H9 (cell line): ENCODE measurements around the gene GNPTAB. TPM values are rescaled to one million over a fixed set of nuclear protein-coding genes. Genes with fewer than 3 reads are reported as not detected.

Source experiments
- DNase-seq: peaks from one replicate; pipeline ENCODE4 v3.0.0-alpha.2; 2017
- H2AFZ ChIP-seq: one replicate; pipeline ENCODE4 v1.6.1; 2013; ENCODE audit warnings: mild to moderate bottlenecking, low read length, control low read depth, moderate library complexity
- H2AK5ac ChIP-seq: 2 replicates; pipeline ENCODE4 v1.6.1; 2013; ENCODE audit warnings: low read length, control low read depth, mixed read lengths; ENCODE audit not compliant: insufficient read length
- H2BK120ac ChIP-seq: one replicate; pipeline ENCODE4 v1.6.1; 2013; ENCODE audit warnings: low read depth, mild to moderate bottlenecking, low read length, control low read depth, inconsistent platforms; ENCODE audit not compliant: poor library complexity, severe bottlenecking
- H2BK12ac ChIP-seq: 2 replicates; pipeline ENCODE4 v1.6.1; 2013; ENCODE audit warnings: low read length, control low read depth, mixed read lengths, low read depth; ENCODE audit not compliant: insufficient read length
- H2BK15ac ChIP-seq: 2 replicates; pipeline ENCODE4 v1.6.1; 2013; ENCODE audit warnings: low read depth, low read length, control low read depth
- H2BK20ac ChIP-seq: one replicate; pipeline ENCODE4 v1.6.1; 2013; ENCODE audit warnings: low read depth, mild to moderate bottlenecking, low read length, control low read depth, inconsistent platforms; ENCODE audit not compliant: poor library complexity, severe bottlenecking
- H2BK5ac ChIP-seq: 2 replicates; pipeline ENCODE4 v1.6.1; 2013; ENCODE audit warnings: low read length, control low read depth, mixed read lengths; ENCODE audit not compliant: insufficient read length
- H3K14ac ChIP-seq: 2 replicates; pipeline ENCODE4 v1.6.1; 2013; ENCODE audit warnings: low read length, control low read depth; ENCODE audit not compliant: insufficient read depth
- H3K18ac ChIP-seq: 2 replicates; pipeline ENCODE4 v1.6.1; 2013; ENCODE audit warnings: low read depth, mild to moderate bottlenecking, mixed read lengths, low read length, control low read depth; ENCODE audit not compliant: insufficient read length
- H3K23ac ChIP-seq: 2 replicates; pipeline ENCODE4 v1.6.1; 2013; ENCODE audit warnings: low read length, control low read depth, mixed read lengths, low read depth; ENCODE audit not compliant: insufficient read length
- H3K23me2 ChIP-seq: 2 replicates; pipeline ENCODE4 v1.6.1; 2013; ENCODE audit warnings: low read depth, mild to moderate bottlenecking, mixed read lengths, low read length, control low read depth; ENCODE audit not compliant: insufficient read length, poor library complexity, severe bottlenecking
- H3K27ac ChIP-seq: 2 replicates; pipeline ENCODE4 v1.5.1; 2013; ENCODE audit warnings: low read length, control low read depth, mixed read lengths, low read depth; ENCODE audit not compliant: insufficient read length
- H3K27me3 ChIP-seq: 2 replicates; pipeline ENCODE4 v1.6.1; 2013; ENCODE audit warnings: low read length, control low read depth, inconsistent platforms; ENCODE audit not compliant: insufficient read depth
- H3K4ac ChIP-seq: 2 replicates; pipeline ENCODE4 v1.6.1; 2013; ENCODE audit warnings: low read depth, mild to moderate bottlenecking, control low read depth, inconsistent platforms, low read length, moderate library complexity
- H3K4me1 ChIP-seq: 2 replicates; pipeline ENCODE4 v1.6.1; 2013; ENCODE audit warnings: low read length, control low read depth, inconsistent platforms; ENCODE audit not compliant: insufficient read depth
- H3K4me2 ChIP-seq: 2 replicates; pipeline ENCODE4 v1.6.1; 2013; ENCODE audit warnings: low read length, control low read depth, mixed read lengths; ENCODE audit not compliant: insufficient read length, insufficient read depth
- H3K56ac ChIP-seq: 2 replicates; pipeline ENCODE4 v1.6.1; 2013; ENCODE audit warnings: low read depth, mild to moderate bottlenecking, mixed read lengths, low read length, control low read depth; ENCODE audit not compliant: insufficient read length
- H3K79me1 ChIP-seq: 2 replicates; pipeline ENCODE4 v1.6.1; 2013; ENCODE audit warnings: low read depth, mild to moderate bottlenecking, moderate library complexity, low read length, control low read depth, inconsistent platforms; ENCODE audit not compliant: insufficient read depth, poor library complexity, severe bottlenecking
- H3K79me2 ChIP-seq: 2 replicates; pipeline ENCODE4 v1.6.1; 2013; ENCODE audit warnings: low read length, control low read depth, inconsistent platforms; ENCODE audit not compliant: insufficient read depth
- H3K9ac ChIP-seq: 2 replicates; pipeline ENCODE4 v1.6.1; 2013; ENCODE audit warnings: low read length, control low read depth, mixed read lengths; ENCODE audit not compliant: insufficient read length; ENCODE audit errors: extremely low read depth
- H3K9me3 ChIP-seq: one replicate; pipeline ENCODE4 v1.6.1; 2013; ENCODE audit warnings: low read depth, low read length, inconsistent platforms; ENCODE audit not compliant: control insufficient read depth
- H3T11ph ChIP-seq: one replicate; pipeline ENCODE4 v1.6.1; 2013; ENCODE audit warnings: mild to moderate bottlenecking, low read length, control low read depth, inconsistent platforms
- H4K20me1 ChIP-seq: one replicate; pipeline ENCODE4 v1.6.1; 2013; ENCODE audit not compliant: control insufficient read depth, insufficient read length, insufficient read depth
- H4K5ac ChIP-seq: 2 replicates; pipeline ENCODE4 v1.6.1; 2013; ENCODE audit warnings: low read depth, mild to moderate bottlenecking, mixed read lengths, low read length, control low read depth; ENCODE audit not compliant: insufficient read length
- H4K8ac ChIP-seq: replicated peaks from 2 replicates; pipeline ENCODE4 v1.6.1; 2013; ENCODE audit warnings: low read length, control low read depth, mixed read lengths, low read depth; ENCODE audit not compliant: insufficient read length
- H4K91ac ChIP-seq: 2 replicates; pipeline ENCODE4 v1.6.1; 2013; ENCODE audit warnings: low read depth, mild to moderate bottlenecking, moderate library complexity, mixed read lengths, low read length, control low read depth; ENCODE audit not compliant: insufficient read length
- H3K27ac Mint-ChIP-seq, 3 experiments: 2 replicates in 2 of 3; 3 replicates in 1 of 3; pipeline ENCODE4 v1.8.0; 2020 to 2021; ENCODE audit warnings: mixed read lengths in 3 of 3, mild to moderate bottlenecking in 1 of 3, moderate library complexity in 1 of 3
- H3K27me3 Mint-ChIP-seq: 2 replicates; pipeline ENCODE4 v1.8.0; 2021; ENCODE audit warnings: low read depth, mild to moderate bottlenecking, moderate library complexity, mixed read lengths
- H3K36me3 Mint-ChIP-seq, 3 experiments: 2 replicates in 2 of 3; 3 replicates in 1 of 3; pipeline ENCODE4 v1.8.0; 2020 to 2021; ENCODE audit warnings: low read depth in 3 of 3, mixed read lengths in 3 of 3; ENCODE audit not compliant: insufficient read depth in 1 of 3
- H3K4me1 Mint-ChIP-seq, 2 experiments: 2 replicates each; pipeline ENCODE4 v1.8.0; 2020; ENCODE audit warnings: mixed read lengths in 2 of 2
- H3K4me3 Mint-ChIP-seq, 2 experiments: 2 replicates in 1 of 2; 3 replicates in 1 of 2; pipeline ENCODE4 v1.8.0; 2020 to 2021; ENCODE audit warnings: mild to moderate bottlenecking in 2 of 2, mixed read lengths in 2 of 2, moderate library complexity in 1 of 2
- H3K9me3 Mint-ChIP-seq, 2 experiments: 2 replicates in 1 of 2; 3 replicates in 1 of 2; pipeline ENCODE4 v1.8.0; 2020; ENCODE audit warnings: mild to moderate bottlenecking in 2 of 2, mixed read lengths in 2 of 2, moderate library complexity in 1 of 2
- WGBS: extraction: QIAGEN DNeasy Blood & Tissue Kit; methylation state at CpG from one replicate; pipeline ENCODE4 v1.1.7; 2013; ENCODE audit warnings: missing lambda C conversion rate, low lambda C conversion rate, mixed read lengths; ENCODE audit not compliant: insufficient read length; ENCODE audit errors: extremely low coverage; 5-methylcytosine and 5-hydroxymethylcytosine counted together
- total RNA-seq: library from RNA; stranded (reverse); gene quantifications from 2 replicates; pipeline ENCODE4 v1.2.1, GENCODE V29; 2021
- TF ChIP-seq, protein P1 (sequence below): fragments of 200-600 bp; sonication (generic); conservative IDR thresholded peaks from 3 replicates; pipeline ENCODE4 v1.8.0; 2021; ENCODE audit warnings: antibody characterized with exemption, mild to moderate bottlenecking

Gene GNPTAB
- total RNA-seq, 1 experiment from 2014 or later = 44.3 TPM

DNA sequence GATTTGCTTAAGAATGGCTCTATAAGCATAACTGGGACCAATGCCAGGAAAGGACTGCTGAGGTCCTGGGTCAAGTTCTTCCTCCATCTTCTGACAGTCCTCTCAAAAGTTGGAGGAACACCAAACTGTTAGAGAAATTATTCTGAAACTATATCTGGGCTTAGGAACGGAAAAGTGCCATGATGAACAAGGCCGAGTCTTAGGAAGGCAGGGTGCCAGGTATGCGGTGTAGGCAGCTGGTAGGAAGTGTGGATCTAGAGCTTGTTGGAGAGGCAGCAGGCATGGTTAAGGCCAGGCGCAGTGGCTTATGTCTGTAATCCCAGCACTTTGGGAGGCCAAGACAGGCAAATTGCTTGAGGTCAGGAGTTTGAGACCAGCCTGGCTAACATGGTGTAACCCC is 7.7 kb downstream of the GNPTAB start:
- Histone ChIP-seq H4K5ac (no peak overlapping the region), H3K23me2 (no peaks in the 10 kb centered on the region), H3K56ac (no peak overlapping the region), H2BK120ac (no peak overlapping the region), H3T11ph (no peak overlapping the region), H3K14ac (no peak overlapping the region), H2BK20ac (no peak overlapping the region), H3K79me1 (no peaks in the 10 kb centered on the region), H2BK5ac (no peak overlapping the region), H2AK5ac (no peak overlapping the region), H3K9ac (no peak overlapping the region), H2AFZ (no peak overlapping the region), H4K8ac (no peak overlapping the region), H2BK15ac (no peak overlapping the region), H3K4ac (no peak overlapping the region), H3K27ac (no peak overlapping the region), H4K91ac (no peak overlapping the region), H3K9me3 (no peaks in the 10 kb centered on the region), H3K4me2 (no peak overlapping the region), H4K20me1 (no peaks in the 10 kb centered on the region), H2BK12ac (no peak overlapping the region), H3K27me3 (no peaks in the 10 kb centered on the region), H3K79me2 (peaks cover 4% of the 10 kb centered on the region; the same call in 1 of the 2 replicates), H3K23ac (no peak overlapping the region), H3K18ac (no peak overlapping the region), H3K4me1 (peaks cover 10% of the 10 kb centered on the region; the same call in 1 of the 2 replicates)
- H3K27ac Mint-ChIP-seq = peak overlapping the region; percentile 22 to 93 (median 84)
- H3K27me3 Mint-ChIP-seq = no peaks in the 10 kb centered on the region
- H3K4me1 Mint-ChIP-seq = peaks cover 62 to 63% of the 10 kb centered on the region in 2 experiments
- peaks cover 7 to 23% (median 19%) of the 10 kb centered on the region in 3 experiments; a peak in 6 of 7 replicates for H3K36me3 Mint-ChIP-seq
- TF ChIP-seq, protein P1, sequence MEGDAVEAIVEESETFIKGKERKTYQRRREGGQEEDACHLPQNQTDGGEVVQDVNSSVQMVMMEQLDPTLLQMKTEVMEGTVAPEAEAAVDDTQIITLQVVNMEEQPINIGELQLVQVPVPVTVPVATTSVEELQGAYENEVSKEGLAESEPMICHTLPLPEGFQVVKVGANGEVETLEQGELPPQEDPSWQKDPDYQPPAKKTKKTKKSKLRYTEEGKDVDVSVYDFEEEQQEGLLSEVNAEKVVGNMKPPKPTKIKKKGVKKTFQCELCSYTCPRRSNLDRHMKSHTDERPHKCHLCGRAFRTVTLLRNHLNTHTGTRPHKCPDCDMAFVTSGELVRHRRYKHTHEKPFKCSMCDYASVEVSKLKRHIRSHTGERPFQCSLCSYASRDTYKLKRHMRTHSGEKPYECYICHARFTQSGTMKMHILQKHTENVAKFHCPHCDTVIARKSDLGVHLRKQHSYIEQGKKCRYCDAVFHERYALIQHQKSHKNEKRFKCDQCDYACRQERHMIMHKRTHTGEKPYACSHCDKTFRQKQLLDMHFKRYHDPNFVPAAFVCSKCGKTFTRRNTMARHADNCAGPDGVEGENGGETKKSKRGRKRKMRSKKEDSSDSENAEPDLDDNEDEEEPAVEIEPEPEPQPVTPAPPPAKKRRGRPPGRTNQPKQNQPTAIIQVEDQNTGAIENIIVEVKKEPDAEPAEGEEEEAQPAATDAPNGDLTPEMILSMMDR = no peak
- DNase-seq = no peak
- H3K9me3 Mint-ChIP-seq = peaks cover 3 to 14% of the 10 kb centered on the region in 2 experiments; a peak in 4 of 5 replicates
- peak overlapping the region in 1 of 2 experiments; percentile 10; a peak in 1 of 5 replicates for H3K4me3 Mint-ChIP-seq
- WGBS = no CpG with 5 or more reads among the region's 4 CpGs
